GM19452 (cell line): ENCODE measurements around the gene ANKK1.

Experiments used
- ATAC-seq: cut with Tn5 transposase; IDR thresholded peaks from one replicate; pipeline ENCODE4 v1.9.1; 2021; ENCODE audit not compliant: unreplicated experiment

ANKK1 gene

GRCh38 chr11:113376156-113376555 lies 11.4 kb upstream of the ANKK1 start:
- no peak for ATAC-seq

- no peak for ATAC-seq
Observed at GRCh38 chr11:113377681-113378412, 9.7 kb upstream of the ANKK1 start.

DNA sequence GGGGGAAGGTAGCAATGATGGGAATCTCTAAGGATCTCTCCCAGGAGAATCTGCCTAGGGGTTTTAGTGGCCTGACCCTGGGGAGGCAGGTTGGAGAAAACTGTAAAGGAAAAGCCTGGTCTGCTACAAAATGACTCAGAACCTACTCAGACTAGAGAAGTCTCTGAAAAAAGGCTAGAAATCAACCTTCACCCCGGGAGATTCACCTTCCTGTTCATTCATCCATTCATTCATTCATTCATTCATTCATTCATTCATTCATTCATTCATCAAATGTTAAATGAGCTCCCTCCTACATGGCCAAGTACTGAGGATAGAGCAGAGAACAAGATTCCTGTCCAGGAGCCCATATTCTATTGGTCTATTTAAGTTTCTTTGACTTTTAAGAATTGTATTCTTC lies 8.9 kb upstream of the ANKK1 start:
- no peak for ATAC-seq

- ATAC-seq: no peak
Observed at GRCh38 chr11:113382121-113382520, 5.5 kb upstream of the ANKK1 start.

DNA sequence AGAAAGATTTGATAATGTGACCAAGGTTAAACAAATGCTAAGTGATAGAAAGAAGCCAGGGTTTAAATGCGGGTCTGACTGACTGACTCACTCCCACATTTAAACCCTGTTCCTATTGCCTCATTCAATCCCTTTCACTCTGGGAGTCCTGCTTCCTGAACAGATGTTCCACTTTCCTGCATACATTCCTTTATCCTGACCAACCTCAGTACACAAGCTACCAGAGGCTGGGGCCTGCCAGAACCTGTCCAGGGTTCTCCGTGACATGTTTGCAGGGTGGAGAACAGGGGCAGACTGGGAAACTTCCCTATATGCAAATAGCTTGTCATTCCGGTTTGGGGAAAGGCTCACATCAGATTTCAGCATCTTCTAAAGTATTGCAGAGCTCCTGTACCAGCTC lies 3.0 kb upstream of the ANKK1 start:
- no peak for ATAC-seq

GRCh38 chr11:113385749-113386148 lies 1.8 kb upstream of the ANKK1 start:
- ATAC-seq: no peak

GRCh38 chr11:113386866-113387265 lies 713 bp upstream of the ANKK1 start:
- ATAC-seq: no peak

GRCh38 chr11:113389272-113389671 lies 1.7 kb downstream of the ANKK1 start:
- ATAC-seq: no peak

DNA sequence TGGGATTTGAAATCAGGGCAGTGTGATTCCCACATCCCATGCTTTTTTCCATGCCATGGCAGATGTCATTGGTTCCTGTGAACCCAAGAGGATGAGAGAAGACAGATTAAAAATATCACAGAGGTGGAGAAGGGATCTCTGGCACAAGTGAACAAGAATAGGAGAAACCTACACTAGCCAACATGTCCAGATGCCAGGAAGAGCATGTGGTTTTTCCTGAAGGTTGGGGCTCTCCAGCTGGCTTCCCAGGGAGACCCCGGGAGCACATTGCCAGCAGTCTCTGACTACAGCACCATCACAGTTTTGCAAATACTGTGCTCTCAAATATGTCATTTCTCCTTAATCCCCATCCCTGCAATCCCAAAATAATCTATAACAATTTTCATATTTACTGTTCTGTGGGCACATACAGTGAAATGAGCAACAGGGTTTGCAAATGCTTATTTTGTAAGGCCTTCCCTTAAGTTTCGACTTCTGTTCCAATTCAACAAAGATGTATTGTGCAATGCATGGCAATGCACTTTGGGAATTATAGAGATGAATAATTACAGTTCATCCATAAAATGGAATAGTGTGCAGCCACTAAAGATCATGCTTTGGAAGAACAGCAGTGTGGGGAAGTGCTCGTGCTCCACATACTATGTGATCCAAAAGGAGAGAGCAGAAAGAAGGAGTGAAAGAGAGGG lies 4.8 kb downstream of the ANKK1 start:
- ATAC-seq: no peak

DNA sequence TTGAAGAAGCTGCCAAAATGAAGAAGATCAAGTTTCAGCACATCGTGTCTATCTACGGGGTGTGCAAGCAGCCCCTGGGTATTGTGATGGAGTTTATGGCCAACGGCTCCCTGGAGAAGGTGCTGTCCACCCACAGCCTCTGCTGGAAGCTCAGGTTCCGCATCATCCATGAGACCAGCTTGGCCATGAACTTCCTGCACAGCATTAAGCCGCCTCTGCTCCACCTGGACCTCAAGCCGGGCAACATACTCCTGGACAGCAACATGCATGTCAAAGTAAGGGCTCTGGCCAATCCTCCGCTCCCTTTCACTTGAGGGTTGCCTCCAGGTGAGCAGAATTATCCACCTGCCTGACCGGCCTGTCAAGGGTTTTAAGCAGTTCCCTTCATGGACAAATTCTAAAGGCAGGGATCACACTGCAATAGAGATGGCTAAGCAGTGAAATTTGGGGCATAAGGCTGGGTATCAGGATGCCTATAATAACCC lies 6.0 kb downstream of the ANKK1 start:
- ATAC-seq: no peak

- ATAC-seq: no peak
Observed at GRCh38 chr11:113394919-113395318, 7.3 kb downstream of the ANKK1 start.

GRCh38 chr11:113395782-113396336 lies 8.3 kb downstream of the ANKK1 start:
- ATAC-seq: no peak

DNA sequence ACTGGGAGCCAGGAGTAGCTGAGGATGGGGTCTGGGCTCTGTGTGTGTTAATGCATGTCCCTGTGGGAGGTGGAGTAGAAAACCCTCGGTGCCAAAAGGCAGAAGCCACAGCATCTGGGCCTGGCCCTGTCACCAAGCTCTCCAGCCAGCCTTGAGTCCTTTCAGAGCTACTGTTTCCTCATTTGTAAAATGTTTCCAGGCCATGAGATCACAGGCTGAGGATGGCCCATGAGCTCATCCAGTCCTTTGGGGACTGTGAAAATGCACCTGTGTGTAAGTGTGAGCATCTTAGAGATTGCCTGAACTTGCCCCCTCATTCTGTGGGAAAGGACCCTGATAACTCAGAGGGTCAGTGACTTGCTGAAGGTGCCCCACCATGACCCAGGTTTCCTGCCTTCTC lies 9.1 kb downstream of the ANKK1 start:
- ATAC-seq: no peak

DNA sequence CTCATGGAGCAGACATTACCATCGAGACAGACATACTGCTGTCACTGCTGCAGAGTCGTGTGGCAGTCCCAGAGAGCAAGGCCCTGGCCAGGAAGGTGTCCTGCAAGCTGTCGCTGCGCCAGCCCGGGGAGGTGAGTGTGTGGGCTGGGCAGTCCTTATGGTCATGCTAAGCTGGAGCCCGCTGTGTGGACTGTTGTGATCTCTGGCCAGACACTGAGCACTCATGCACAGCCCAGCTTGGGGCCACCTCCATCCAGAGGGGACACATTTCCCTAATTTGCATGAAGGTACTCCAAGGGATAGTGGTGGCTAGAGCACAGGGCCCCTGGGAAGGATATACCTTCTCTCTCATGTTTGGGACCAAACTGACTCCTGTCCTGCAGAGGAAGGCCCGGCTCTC lies 9.6 kb downstream of the ANKK1 start:
- no peak for ATAC-seq

DNA sequence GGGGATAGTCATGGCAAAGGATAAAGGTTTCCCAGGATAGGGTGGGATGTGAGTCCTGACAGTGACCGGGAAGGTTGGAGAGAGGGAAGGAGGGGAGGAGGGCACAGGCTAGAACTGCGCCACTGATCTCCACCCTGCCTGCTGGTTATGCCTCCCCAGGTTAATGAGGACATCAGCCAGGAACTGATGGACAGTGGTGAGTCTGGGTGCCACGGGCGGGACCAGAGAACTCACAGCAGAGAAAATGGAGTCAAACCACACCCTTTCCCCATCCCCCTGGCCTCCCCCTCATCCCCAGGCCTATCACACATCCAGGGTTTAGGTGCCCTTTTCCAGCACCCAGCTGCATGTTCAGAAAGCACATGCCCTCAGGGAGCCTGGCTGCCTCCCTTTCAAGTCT lies 10.2 kb downstream of the ANKK1 start:
- no peak for ATAC-seq

- ATAC-seq: no peak
Observed at GRCh38 chr11:113398669-113399430, 11.3 kb downstream of the ANKK1 start.

DNA sequence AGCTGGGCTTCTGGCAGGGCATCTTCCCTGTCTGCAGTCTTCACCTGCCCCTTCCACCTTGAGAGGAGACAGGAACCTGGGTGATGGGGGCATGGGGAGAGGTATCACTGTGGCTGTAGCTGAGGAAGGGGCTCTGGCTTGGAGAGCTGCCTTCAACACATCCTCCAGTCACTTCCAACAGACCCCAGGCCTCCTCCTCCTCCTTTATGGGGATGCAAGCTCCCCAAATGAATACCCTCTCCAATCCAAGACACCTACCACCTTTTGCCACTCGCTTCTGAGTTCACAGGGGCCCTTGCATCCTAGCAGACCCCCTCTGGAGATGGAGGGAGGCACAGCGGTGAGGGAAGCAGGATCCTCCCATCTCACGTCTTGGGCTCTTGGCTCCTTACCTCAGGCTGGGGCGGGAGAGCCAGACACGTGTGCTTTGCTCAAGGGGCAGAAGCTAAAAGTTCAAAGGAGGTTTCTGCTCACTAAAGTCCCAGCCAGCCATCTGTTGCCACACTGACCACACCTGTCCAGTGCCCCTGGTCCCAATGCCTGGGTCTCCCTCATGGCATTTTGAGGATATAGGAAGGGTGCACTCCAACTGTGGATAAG lies 13.2 kb downstream of the ANKK1 start:
- no peak for ATAC-seq

DNA sequence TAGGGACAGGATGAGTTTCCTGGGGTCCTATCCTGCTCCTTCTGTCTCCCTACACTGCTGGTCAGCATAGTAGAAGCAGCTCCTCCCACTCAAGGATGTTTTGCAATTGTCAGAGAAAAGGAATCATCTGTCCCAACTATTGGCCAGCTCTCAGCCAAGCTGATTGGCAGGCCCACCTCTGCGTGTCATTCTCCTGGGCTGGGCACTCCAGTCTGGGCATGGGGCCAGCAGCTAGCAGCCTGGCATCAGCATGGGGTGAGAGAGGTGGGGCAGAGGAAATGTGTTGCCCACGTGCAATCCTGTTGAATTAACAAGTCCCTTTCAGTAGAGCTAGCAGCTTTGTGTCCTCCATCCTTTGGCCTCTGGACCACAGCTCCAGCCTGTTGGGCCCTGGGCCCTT lies 14.1 kb downstream of the ANKK1 start:
- ATAC-seq: no peak

DNA sequence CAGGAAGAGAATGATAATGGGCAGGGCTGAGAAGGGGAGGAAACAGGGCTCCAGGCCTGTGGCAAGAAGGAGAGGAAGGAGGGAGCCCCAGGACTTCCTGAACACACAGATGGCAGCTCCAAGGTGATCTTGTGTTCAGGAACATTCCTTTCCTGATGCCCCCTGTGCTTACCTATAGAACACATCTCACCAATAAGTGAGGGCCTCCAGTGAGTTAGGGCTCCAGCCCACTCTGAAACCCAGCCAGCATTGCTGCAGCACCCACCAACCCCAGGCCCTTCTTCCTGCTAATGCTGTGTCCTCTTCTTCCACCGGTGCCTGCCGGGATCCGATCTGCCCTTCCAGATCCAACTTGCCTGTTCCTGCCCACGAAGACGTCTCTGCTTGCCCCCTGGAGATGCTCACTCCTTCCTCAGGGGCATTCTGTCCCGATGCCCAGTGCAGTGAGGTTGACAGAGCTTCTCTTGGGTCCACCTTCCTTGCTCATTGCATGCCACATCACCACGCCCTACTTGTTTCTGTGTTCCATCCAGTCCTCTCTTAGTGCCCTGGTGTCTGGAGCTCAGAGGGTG lies 17.4 kb downstream of the ANKK1 start:
- ATAC-seq: no peak

DNA sequence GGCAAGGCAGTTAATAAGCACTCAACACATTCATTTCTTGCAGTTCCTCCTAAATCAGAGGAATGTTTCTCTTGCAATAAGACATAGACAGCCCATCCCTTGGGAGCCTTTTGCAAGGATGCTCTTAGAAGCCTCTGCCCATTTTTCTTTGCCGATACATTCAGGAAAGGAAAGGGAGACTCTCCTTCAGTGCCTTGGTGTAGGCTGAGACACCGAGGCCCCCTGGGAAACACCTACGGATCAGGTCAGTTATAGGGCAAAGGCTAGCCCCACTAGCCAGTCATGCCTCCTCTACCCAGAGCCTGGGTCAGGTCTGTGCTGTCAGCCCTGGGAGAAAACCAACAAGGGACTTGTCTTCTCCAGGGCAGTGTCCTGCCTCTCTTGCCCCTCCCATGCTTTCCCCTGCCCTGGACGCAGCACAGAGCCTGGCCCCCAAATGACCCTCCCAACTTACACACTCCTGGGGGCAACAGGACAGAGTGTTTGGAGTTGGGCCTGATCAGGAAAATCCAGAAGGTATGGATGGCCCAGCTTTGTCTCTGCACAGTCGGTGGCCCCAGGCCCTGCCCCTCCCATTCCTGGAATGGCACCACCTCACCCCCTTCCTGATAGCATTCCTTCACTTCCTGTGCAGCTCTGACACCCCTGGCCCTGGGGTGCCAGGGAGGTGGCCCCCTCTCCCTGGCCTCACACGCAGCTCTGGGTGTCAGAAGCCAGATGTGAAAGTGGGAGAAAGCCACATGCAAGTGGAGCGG lies 18.3 kb downstream of the ANKK1 start:
- ATAC-seq: no peak
